ENCODE measurements around the gene CSTPP1.

CSTPP1 gene

GRCh38 chr11:47178316-47178715 is 241.8 kb downstream of the CSTPP1 start:
- Histone ChIP-seq H2BK120ac (ENCODE audit: insufficient read depth, low read length, poor library complexity) (no peak overlapping the region), H3K79me2 (ENCODE audit: control insufficient read depth, insufficient read depth, low read length, poor library complexity) (peaks cover 16% of the 10 kb centered on the region), H3K4me3 (ENCODE audit: low read depth, low read length) (no peak overlapping the region), H4K91ac (ENCODE audit: low read depth, low read length) (peak overlapping the region; percentile 13), H2BK5ac (ENCODE audit: low read depth, low read length, poor library complexity) (no peak overlapping the region), H3K18ac (ENCODE audit: low read length) (no peak overlapping the region), H3K9me3 (ENCODE audit: insufficient read depth, low read depth, low read length) (peaks cover 5% of the 10 kb centered on the region), H3K27me3 (ENCODE audit: insufficient read depth, low read length) (no peaks in the 10 kb centered on the region), H4K12ac (ENCODE audit: low read depth, low read length) (no peak overlapping the region), H3K4ac (ENCODE audit: low read depth, low read length) (no peak overlapping the region), H2BK12ac (ENCODE audit: low read length) (no peak overlapping the region), H3K14ac (ENCODE audit: low read length) (no peak overlapping the region), H3K27ac (ENCODE audit: low read depth, low read length) (no peak overlapping the region), H3K23ac (ENCODE audit: low read length) (no peak overlapping the region), H4K8ac (ENCODE audit: low read depth, low read length) (no peak overlapping the region), H3K4me2 (ENCODE audit: low read length) (no peak overlapping the region), H2AFZ (ENCODE audit: insufficient read depth, low read length, poor library complexity) (no peak overlapping the region), H2AK5ac (ENCODE audit: low read length) (no peak overlapping the region), H3K79me1 (ENCODE audit: low read length) (peaks cover 11% of the 10 kb centered on the region), H3K9ac (ENCODE audit: low read length) (no peak overlapping the region), H3K36me3 (ENCODE audit: control insufficient read depth in 1 of 2, insufficient read depth in 2 of 2, low read length in 2 of 2) (peaks cover 50 to 51% of the 10 kb centered on the region in 2 experiments), H3K4me1 (ENCODE audit: control insufficient read depth in 1 of 2, insufficient read depth in 2 of 2, low read length in 2 of 2) (peaks cover 8 to 10% of the 10 kb centered on the region in 2 experiments)
- no peak for DNase-seq
- WGBS (ENCODE audit: extremely low coverage, insufficient coverage, insufficient read length): no CpG with 5 or more reads among the region's 11 CpGs

GRCh38 chr11:47178737-47179654 is 242.4 kb downstream of the CSTPP1 start:
- no peak overlapping the region for H2BK12ac ChIP-seq (ENCODE audit: low read length)
- peaks cover 18% of the 10 kb centered on the region for H3K79me2 ChIP-seq (ENCODE audit: control insufficient read depth, insufficient read depth, low read length, poor library complexity)
- no peak overlapping the region for H4K91ac ChIP-seq (ENCODE audit: low read depth, low read length)
- no peaks in the 10 kb centered on the region for H3K27me3 ChIP-seq (ENCODE audit: insufficient read depth, low read length)
- no peak overlapping the region for H4K12ac ChIP-seq (ENCODE audit: low read depth, low read length)
- no peak overlapping the region for H3K4me2 ChIP-seq (ENCODE audit: low read length)
- no peak overlapping the region for H3K14ac ChIP-seq (ENCODE audit: low read length)
- no peak overlapping the region for H3K23ac ChIP-seq (ENCODE audit: low read length)
- H3K27ac ChIP-seq (ENCODE audit: low read depth, low read length): no peak overlapping the region
- H3K9ac ChIP-seq (ENCODE audit: low read length): no peak overlapping the region
- WGBS (ENCODE audit: extremely low coverage, insufficient coverage, insufficient read length): no CpG with 5 or more reads among the region's 23 CpGs
- DNase-seq: no peak
- no peak overlapping the region for H2BK120ac ChIP-seq (ENCODE audit: insufficient read depth, low read length, poor library complexity)
- H3K4ac ChIP-seq (ENCODE audit: low read depth, low read length): no peak overlapping the region
- no peak overlapping the region for H3K18ac ChIP-seq (ENCODE audit: low read length)
- H4K8ac ChIP-seq (ENCODE audit: low read depth, low read length): no peak overlapping the region
- no peak overlapping the region for H3K4me3 ChIP-seq (ENCODE audit: low read depth, low read length)
- H3K4me1 ChIP-seq (ENCODE audit: control insufficient read depth in 1 of 2, insufficient read depth in 2 of 2, low read length in 2 of 2): peaks cover 12 to 13% of the 10 kb centered on the region in 2 experiments
- H3K36me3 ChIP-seq (ENCODE audit: control insufficient read depth in 1 of 2, insufficient read depth in 2 of 2, low read length in 2 of 2): peaks cover 48 to 49% of the 10 kb centered on the region in 2 experiments
- H2BK5ac ChIP-seq (ENCODE audit: low read depth, low read length, poor library complexity): no peak overlapping the region
- H2AFZ ChIP-seq (ENCODE audit: insufficient read depth, low read length, poor library complexity): no peak overlapping the region
- peaks cover 11% of the 10 kb centered on the region for H3K79me1 ChIP-seq (ENCODE audit: low read length)
- H3K9me3 ChIP-seq (ENCODE audit: insufficient read depth, low read depth, low read length): peaks cover 5% of the 10 kb centered on the region
- no peak overlapping the region for H2AK5ac ChIP-seq (ENCODE audit: low read length)

- no peaks in the 10 kb centered on the region for H3K27me3 ChIP-seq (ENCODE audit: insufficient read depth, low read length)
- H3K4me1 ChIP-seq (ENCODE audit: control insufficient read depth in 1 of 2, insufficient read depth in 2 of 2, low read length in 2 of 2): peaks cover 17 to 19% of the 10 kb centered on the region in 2 experiments
- no peak overlapping the region for H3K18ac ChIP-seq (ENCODE audit: low read length)
- no peak overlapping the region for H2BK5ac ChIP-seq (ENCODE audit: low read depth, low read length, poor library complexity)
- no peak overlapping the region for H3K27ac ChIP-seq (ENCODE audit: low read depth, low read length)
- H2BK120ac ChIP-seq (ENCODE audit: insufficient read depth, low read length, poor library complexity): no peak overlapping the region
- H3K9ac ChIP-seq (ENCODE audit: low read length): no peak overlapping the region
- H3K9me3 ChIP-seq (ENCODE audit: insufficient read depth, low read depth, low read length): peaks cover 5% of the 10 kb centered on the region
- H2AK5ac ChIP-seq (ENCODE audit: low read length): no peak overlapping the region
- H2AFZ ChIP-seq (ENCODE audit: insufficient read depth, low read length, poor library complexity): no peak overlapping the region
- WGBS (ENCODE audit: extremely low coverage, insufficient coverage, insufficient read length): no CpG with 5 or more reads among the region's 1 CpG
- no peak overlapping the region for H4K8ac ChIP-seq (ENCODE audit: low read depth, low read length)
- H3K4me2 ChIP-seq (ENCODE audit: low read length): no peak overlapping the region
- H3K36me3 ChIP-seq (ENCODE audit: control insufficient read depth in 1 of 2, insufficient read depth in 2 of 2, low read length in 2 of 2): peaks cover 47 to 50% of the 10 kb centered on the region in 2 experiments
- H4K12ac ChIP-seq (ENCODE audit: low read depth, low read length): no peak overlapping the region
- no peak overlapping the region for H3K4ac ChIP-seq (ENCODE audit: low read depth, low read length)
- DNase-seq: peak; percentile 22 to 65
- no peak overlapping the region for H2BK12ac ChIP-seq (ENCODE audit: low read length)
- no peak overlapping the region for H3K4me3 ChIP-seq (ENCODE audit: low read depth, low read length)
- H3K14ac ChIP-seq (ENCODE audit: low read length): no peak overlapping the region
- no peak overlapping the region for H4K91ac ChIP-seq (ENCODE audit: low read depth, low read length)
- H3K79me2 ChIP-seq (ENCODE audit: control insufficient read depth, insufficient read depth, low read length, poor library complexity): peaks cover 21% of the 10 kb centered on the region
- H3K79me1 ChIP-seq (ENCODE audit: low read length): peaks cover 12% of the 10 kb centered on the region
- no peak overlapping the region for H3K23ac ChIP-seq (ENCODE audit: low read length)
Observed at GRCh38 chr11:47179655-47179991, 243.1 kb downstream of the CSTPP1 start.

- no peak overlapping the region for H4K91ac ChIP-seq (ENCODE audit: low read depth, low read length)
- WGBS (ENCODE audit: extremely low coverage, insufficient coverage, insufficient read length): no CpG with 5 or more reads among the region's 35 CpGs
- H3K9me3 ChIP-seq (ENCODE audit: insufficient read depth, low read depth, low read length): peaks cover 2% of the 10 kb centered on the region
- H4K12ac ChIP-seq (ENCODE audit: low read depth, low read length): no peak overlapping the region
- H2AK5ac ChIP-seq (ENCODE audit: low read length): no peak overlapping the region
- no peak overlapping the region for H4K8ac ChIP-seq (ENCODE audit: low read depth, low read length)
- H3K79me2 ChIP-seq (ENCODE audit: control insufficient read depth, insufficient read depth, low read length, poor library complexity): peaks cover 21% of the 10 kb centered on the region
- H3K36me3 ChIP-seq (ENCODE audit: control insufficient read depth in 1 of 2, insufficient read depth in 2 of 2, low read length in 2 of 2): peaks cover 42 to 44% of the 10 kb centered on the region in 2 experiments
- no peak overlapping the region for H3K14ac ChIP-seq (ENCODE audit: low read length)
- H3K27me3 ChIP-seq (ENCODE audit: insufficient read depth, low read length): no peaks in the 10 kb centered on the region
- no peak overlapping the region for H3K4ac ChIP-seq (ENCODE audit: low read depth, low read length)
- no peak overlapping the region for H2BK5ac ChIP-seq (ENCODE audit: low read depth, low read length, poor library complexity)
- no peak overlapping the region for H3K23ac ChIP-seq (ENCODE audit: low read length)
- peaks cover 23 to 25% of the 10 kb centered on the region in 2 experiments for H3K4me1 ChIP-seq (ENCODE audit: control insufficient read depth in 1 of 2, insufficient read depth in 2 of 2, low read length in 2 of 2)
- H2BK12ac ChIP-seq (ENCODE audit: low read length): no peak overlapping the region
- no peak for DNase-seq
- H3K4me2 ChIP-seq (ENCODE audit: low read length): no peak overlapping the region
- no peak overlapping the region for H3K4me3 ChIP-seq (ENCODE audit: low read depth, low read length)
- no peak overlapping the region for H3K9ac ChIP-seq (ENCODE audit: low read length)
- no peak overlapping the region for H3K27ac ChIP-seq (ENCODE audit: low read depth, low read length)
- no peak overlapping the region for H3K18ac ChIP-seq (ENCODE audit: low read length)
- H2BK120ac ChIP-seq (ENCODE audit: insufficient read depth, low read length, poor library complexity): no peak overlapping the region
- no peak overlapping the region for H2AFZ ChIP-seq (ENCODE audit: insufficient read depth, low read length, poor library complexity)
- peaks cover 17% of the 10 kb centered on the region for H3K79me1 ChIP-seq (ENCODE audit: low read length)
Observed at GRCh38 chr11:47180006-47180787, 243.6 kb downstream of the CSTPP1 start.
